HG03196 (cell line): ENCODE results near the gene ANO9.

Experiments
- ATAC-seq: cut with Tn5 transposase; IDR thresholded peaks from one replicate; pipeline ENCODE4 v1.9.1; 2021; ENCODE audit not compliant: unreplicated experiment

Gene ANO9

GRCh38 chr11:441418-442274 is at the start of gene ANO9:
Gene ANO9, minus strand, starts transcription at chr11:442011. Its CDS starts 85 bp downstream, at chr11:441926.
- ATAC-seq, result no peak

GRCh38 chr11:491358-491757 is 49.5 kb upstream of the ANO9 start:
- ATAC-seq, result no peak

- no peak for ATAC-seq
These were observed 49.1 kb upstream of the ANO9 start for GRCh38 chr11:490930-491260.

DNA sequence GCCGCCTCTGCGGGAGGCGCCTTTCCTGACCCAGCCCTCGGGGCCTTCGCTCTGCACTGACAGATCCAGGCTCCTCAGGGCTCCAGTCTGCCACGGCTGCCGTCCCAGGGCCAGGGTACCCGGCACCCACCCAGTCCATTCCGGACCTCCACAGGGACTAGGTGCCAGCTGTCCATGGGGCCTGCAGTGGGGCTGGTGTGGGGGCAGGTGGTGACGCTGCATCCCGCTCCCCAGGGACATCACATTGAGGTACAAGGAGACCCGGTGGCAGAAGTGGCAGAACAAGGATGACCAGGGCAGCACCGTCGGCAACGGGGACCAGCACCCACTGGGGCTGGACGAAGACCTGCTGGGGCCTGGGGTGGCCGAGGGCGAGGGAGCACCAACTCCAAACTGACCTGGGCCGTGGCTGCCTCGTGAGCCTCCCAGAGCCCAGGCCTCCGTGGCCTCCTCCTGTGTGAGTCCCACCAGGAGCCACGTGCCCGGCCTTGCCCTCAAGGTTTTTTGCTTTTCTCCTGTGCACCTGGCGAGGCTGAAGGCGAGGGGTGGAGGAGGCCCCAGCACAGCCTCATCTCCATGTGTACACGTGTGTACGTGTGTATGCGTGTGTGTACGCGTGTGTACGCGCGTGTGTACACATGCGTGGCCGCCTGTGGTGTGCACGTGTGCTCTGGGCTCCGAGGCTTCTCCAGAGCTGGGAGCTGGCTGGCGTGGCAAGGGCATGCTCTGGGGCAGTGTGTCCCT is 48.5 kb upstream of the ANO9 start:
- ATAC-seq, result no peak

DNA sequence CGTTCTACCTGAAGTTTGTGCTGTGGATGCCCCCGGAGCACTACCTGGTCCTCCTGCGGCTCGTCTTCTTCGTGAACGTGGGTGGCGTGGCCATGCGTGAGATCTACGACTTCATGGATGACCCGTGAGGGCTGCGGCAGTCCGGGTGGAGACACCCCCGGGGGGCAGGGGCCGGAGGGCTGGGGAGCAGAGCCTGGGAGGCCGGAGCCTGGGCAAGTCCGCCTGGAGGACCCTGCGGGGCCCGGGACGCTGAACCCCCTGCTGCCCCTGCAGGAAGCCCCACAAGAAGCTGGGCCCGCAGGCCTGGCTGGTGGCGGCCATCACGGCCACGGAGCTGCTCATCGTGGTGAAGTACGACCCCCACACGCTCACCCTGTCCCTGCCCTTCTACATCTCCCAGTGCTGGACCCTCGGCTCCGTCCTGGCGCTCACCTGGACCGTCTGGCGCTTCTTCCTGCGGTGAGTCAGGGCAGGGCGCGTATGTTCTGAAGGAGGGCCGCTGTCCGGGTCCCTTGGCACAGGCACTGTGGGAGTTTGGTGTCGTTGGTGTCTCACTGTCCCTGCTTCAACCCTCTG is 47.9 kb upstream of the ANO9 start:
- no peak for ATAC-seq

GRCh38 chr11:488992-489391 is 47.2 kb upstream of the ANO9 start:
- ATAC-seq, result no peak

GRCh38 chr11:488579-488978 is 46.8 kb upstream of the ANO9 start:
- no peak for ATAC-seq

GRCh38 chr11:488062-488461 is 46.3 kb upstream of the ANO9 start:
- no peak for ATAC-seq

- ATAC-seq, result no peak
These were observed 45.8 kb upstream of the ANO9 start for GRCh38 chr11:487571-488021.

DNA sequence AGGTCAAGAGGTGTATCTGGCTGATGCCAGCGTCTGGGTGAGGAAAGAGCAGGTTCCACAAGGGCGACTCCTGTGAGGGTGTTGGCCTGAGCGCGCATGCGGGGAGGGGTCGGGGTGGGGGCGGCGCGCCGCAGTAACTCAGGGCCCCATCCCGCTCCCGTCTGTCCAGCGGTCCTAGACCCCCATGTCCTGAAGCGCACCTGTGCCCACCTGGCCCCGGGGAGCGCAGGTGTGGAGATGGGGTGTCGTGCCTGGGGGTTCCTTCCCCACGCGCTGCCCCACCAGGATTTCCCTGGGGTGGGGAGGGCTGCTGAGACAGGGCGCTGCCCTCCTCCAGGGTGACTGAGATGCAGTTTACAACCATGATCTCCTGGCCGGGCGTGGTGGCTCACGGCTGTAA is 44.4 kb upstream of the ANO9 start:
- no peak for ATAC-seq

GRCh38 chr11:484616-485015 is 42.8 kb upstream of the ANO9 start:
- no peak for ATAC-seq

GRCh38 chr11:479311-479710 is 37.5 kb upstream of the ANO9 start:
- no peak for ATAC-seq

DNA sequence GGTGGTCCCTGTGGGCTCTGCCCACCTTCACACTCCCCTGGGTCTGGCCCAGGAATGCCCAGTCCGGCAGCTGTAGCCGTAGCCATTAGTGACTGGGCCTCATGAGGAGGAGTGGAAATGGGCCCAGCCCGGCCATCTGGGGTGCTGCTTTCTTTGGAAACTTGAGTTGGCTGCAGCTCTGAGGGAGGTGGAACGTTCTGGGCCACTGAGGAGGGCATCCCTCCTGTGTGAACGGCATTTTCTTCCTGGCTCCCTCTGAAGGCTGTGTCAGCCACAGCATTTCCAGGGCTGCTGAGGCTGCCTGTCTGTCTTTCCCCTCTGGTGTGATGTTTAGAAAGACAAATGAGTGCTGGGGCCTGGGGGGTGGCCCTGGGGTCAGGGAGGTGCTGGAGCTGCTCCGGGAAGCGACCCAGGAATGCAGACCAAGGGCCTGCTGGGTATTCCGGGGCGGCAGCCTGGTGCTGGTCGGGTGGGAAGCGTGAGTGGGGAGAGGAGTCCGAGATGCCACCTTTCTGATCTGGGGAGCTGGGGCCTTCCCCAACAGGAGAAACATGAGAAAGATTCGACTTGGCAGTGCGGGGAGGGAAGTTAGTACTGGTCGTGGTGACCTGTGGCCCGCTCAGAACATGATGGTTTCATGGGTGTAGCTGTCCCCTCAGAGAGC is 35.4 kb upstream of the ANO9 start:
- no peak for ATAC-seq

DNA sequence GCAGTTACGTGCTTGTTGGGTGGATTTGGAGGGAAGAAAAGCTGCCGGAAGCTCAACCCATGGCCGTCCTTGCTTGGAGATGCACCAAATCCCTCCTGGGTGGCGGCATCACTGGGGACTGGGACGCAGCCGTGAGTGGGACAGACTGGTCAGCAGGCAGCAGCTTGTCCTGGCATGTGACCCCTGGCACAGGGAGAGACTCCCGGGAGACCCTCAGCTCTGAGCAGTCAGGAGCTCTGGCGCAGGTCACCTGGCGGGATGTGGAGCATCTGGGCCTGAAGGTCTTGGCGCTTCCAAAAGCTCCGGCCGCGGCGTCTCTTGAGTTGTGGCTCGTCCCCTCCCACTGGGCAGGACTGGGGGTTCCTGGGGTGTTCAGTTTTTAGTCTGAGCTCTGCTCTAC is 34.6 kb upstream of the ANO9 start:
- ATAC-seq, result no peak

GRCh38 chr11:475941-476340 is 34.1 kb upstream of the ANO9 start:
- ATAC-seq, result no peak

- ATAC-seq, result no peak
These were observed 33.2 kb upstream of the ANO9 start for GRCh38 chr11:474914-475506.

- no peak for ATAC-seq
These were observed 32.4 kb upstream of the ANO9 start for GRCh38 chr11:473962-474785.

DNA sequence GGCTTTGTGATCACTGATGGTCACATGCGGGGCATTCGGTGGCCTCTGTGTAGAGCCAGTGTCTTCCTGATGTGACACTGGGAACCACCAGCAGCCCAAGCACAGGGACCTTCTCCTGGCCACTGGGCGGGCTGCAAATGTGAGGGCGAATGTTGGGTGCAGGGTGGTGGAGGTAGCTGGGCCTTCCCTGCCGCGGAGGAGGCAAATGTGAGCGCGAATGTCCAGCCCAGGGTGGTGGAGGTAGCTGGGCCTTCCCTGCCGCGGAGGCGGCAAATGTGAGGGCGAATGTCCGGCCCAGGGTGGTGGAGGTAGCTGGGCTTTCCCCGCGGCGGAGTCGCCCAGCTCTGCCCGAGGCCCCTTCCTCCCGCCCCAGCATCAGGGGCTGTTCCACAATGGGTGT is 31.6 kb upstream of the ANO9 start:
- no peak for ATAC-seq

GRCh38 chr11:472816-473215 is 31.0 kb upstream of the ANO9 start:
- ATAC-seq, result no peak

DNA sequence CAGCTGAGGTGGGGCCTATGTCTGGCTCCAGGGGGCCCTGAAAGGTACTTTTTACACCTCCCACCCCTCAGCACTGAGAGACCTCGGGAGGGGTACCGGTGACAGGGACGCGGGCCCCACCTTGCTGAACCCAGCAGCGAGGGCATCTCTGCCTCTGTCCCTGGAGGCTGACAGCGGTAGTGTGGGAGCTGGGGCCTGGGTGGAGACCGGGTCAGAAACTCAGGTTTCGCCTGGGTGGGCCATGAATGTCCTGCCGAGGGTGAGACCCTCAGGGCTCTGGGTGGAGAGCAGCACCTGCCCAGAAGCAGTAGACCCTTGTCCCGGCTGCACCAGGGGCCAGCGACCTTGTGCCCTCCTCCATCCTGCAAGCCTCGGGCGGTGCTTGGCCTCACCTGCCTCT is 30.5 kb upstream of the ANO9 start:
- no peak for ATAC-seq
